Erythroblast (primary cell): ENCODE measurements around the gene CD47.

ENCODE experiments used
- GATA1 ChIP-seq: IDR thresholded peaks from 2 replicates; pipeline ENCODE4 v1.6.1; 2011; ENCODE audit warnings: low read depth, mild to moderate bottlenecking, control low read depth, low read length, moderate library complexity
- POLR2A ChIP-seq: IDR thresholded peaks from 2 replicates; pipeline ENCODE4 v1.6.1; 2011; ENCODE audit warnings: mild to moderate bottlenecking, low read length

DNA sequence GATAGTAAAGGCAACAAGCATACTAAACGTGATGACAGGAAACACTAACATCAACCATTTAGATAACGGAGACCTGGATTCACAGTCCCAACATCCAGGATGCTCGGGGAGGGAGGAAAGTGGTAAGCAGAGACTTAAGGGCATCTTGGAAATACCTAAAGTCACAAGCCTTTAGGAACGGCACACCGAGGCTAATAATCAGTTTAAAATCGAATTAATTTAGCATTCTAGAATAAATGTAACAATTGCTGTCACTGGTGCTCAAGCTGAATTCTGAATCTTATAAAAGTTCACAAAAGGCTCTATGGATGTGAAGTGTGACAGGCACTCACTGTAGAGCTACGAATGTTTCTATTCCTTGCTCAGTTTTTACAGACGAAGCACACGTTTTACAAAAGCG is 1.3 kb downstream of the CD47 start:
- TF ChIP-seq POLR2A (no peak), GATA1 (no peak)
